Mucosa of gallbladder (tissue), 1 donor: ENCODE results near the gene FRYL. TPM values are rescaled to one million over a fixed set of nuclear protein-coding genes. Genes with fewer than 3 reads are reported as not detected.
"Not testable (repeated sequence)": the region's sequence is repeated elsewhere in the genome, so short reads cannot be mapped to it uniquely, and the experiment has no call there.

ENCODE experiments used
- DNase-seq: peaks from one replicate; pipeline ENCODE4 v3.0.0-alpha.2; 2020; ENCODE audit warnings: low spot score
- total RNA-seq: library from RNA; stranded (reverse); gene quantifications from one replicate; pipeline ENCODE4 v1.2.1, GENCODE V29; 2021
- donor health status: DM: no; HTN: no; CAD: no.

Gene FRYL
- total RNA-seq, 1 donor from 2014 or later: 54.1 TPM

- no peak for DNase-seq
Measured at GRCh38 chr4:48746608-48747362, 33.3 kb downstream of the FRYL start.

- DNase-seq: not testable (repeated sequence)
Measured at GRCh38 chr4:48745223-48745622, 34.9 kb downstream of the FRYL start.

- no peak for DNase-seq
Measured at GRCh38 chr4:48742412-48742811, 37.7 kb downstream of the FRYL start.

GRCh38 chr4:48739560-48740019 lies 40.5 kb downstream of the FRYL start:
- DNase-seq: no peak

- no peak for DNase-seq
Measured at GRCh38 chr4:48738856-48739255, 41.2 kb downstream of the FRYL start.

GRCh38 chr4:48728906-48729496 lies 51.1 kb downstream of the FRYL start:
- not testable (repeated sequence) for DNase-seq

GRCh38 chr4:48727666-48728459 lies 52.2 kb downstream of the FRYL start:
- DNase-seq: no peak

GRCh38 chr4:48725414-48725813 lies 54.7 kb downstream of the FRYL start:
- DNase-seq: no peak

GRCh38 chr4:48722509-48723446 lies 57.3 kb downstream of the FRYL start:
- no peak for DNase-seq

- DNase-seq: no peak
Measured at GRCh38 chr4:48720459-48720858, 59.6 kb downstream of the FRYL start.

GRCh38 chr4:48718818-48719465 lies 61.1 kb downstream of the FRYL start:
- DNase-seq: no peak

- not testable (repeated sequence) for DNase-seq
Measured at GRCh38 chr4:48716285-48716684, 63.8 kb downstream of the FRYL start.

- DNase-seq: no peak
Measured at GRCh38 chr4:48710446-48711209, 69.5 kb downstream of the FRYL start.

- no peak for DNase-seq
Measured at GRCh38 chr4:48709901-48710300, 70.2 kb downstream of the FRYL start.

- DNase-seq: no peak
Measured at GRCh38 chr4:48708610-48709009, 71.5 kb downstream of the FRYL start.

GRCh38 chr4:48706736-48707135 lies 73.3 kb downstream of the FRYL start:
- DNase-seq: no peak

- DNase-seq: no peak
Measured at GRCh38 chr4:48705609-48706008, 74.5 kb downstream of the FRYL start.

- DNase-seq: no peak
Measured at GRCh38 chr4:48704091-48704802, 75.8 kb downstream of the FRYL start.

GRCh38 chr4:48699475-48699874 lies 80.6 kb downstream of the FRYL start:
- DNase-seq: no peak
